ENCODE results near the gene TEP1.
A peak's percentile ranks its signal among the peaks of the same experiment; 100 is the strongest.
"Not testable (repeated sequence)": the region's sequence is repeated elsewhere in the genome, so short reads cannot be mapped to it uniquely, and the experiment has no call there.

Gene TEP1

GRCh38 chr14:20412876-20413743 is at the start of gene TEP1:
Gene TEP1 (minus strand): TSS chr14:20413501. CDS start chr14:20408439, 5,062 bp downstream.
- DNase-seq: peak; percentile 81

- peak; percentile 99 for DNase-seq
Observed at GRCh38 chr14:20461225-20462141, 48.2 kb upstream of the TEP1 start, which contains the start of gene PIP4P1. Gene PIP4P1 (minus strand): TSS chr14:20461434. CDS start chr14:20461325, 109 bp downstream.

- peak; percentile 75 for DNase-seq
Observed at GRCh38 chr14:20460458-20461224, 47.3 kb upstream of the TEP1 start.

DNA sequence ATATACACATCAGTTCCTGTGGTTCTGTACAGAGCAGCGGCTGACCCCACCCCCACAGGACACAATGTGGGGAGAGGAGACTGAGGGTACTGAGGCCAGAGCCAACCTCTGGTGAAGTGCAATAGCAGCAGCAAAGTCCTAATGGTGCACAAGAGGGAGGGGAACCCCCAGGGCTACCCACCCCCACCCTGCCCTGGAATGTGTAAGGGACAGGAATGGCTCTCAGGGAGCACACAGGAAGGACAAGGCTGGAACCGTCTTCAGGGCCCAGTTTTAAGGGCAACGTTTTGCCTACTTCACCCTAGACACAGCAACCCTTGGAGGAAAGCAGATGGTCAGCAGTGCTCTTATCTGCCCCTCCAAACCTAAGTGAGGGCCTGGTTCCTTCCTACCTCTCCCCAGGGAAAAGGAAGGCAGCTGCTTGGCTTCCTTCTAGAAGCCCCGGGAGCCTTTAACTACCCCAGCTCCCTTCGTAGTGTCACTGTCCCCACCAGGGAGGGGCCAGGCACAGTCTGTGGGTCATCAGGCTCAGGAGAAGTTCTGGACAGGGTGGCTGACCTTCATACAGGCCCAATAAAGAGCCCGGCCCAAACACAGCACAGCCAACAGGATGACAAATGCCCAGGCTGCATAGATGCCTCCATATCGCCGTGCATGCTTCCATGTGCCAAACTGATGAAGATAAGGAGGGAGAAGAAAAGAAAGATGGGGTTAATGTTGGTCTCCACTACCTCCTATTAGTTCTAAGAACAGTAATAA is 44.9 kb upstream of the TEP1 start:
- no peak for DNase-seq

DNA sequence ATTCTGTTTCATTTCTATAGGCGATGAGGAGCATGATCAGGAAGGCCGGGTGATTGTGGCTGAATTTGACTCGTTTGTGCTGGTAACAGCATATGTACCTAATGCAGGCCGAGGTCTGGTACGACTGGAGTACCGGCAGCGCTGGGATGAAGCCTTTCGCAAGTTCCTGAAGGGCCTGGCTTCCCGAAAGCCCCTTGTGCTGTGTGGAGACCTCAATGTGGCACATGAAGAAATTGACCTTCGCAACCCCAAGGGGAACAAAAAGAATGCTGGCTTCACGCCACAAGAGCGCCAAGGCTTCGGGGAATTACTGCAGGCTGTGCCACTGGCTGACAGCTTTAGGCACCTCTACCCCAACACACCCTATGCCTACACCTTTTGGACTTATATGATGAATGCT is 43.7 kb upstream of the TEP1 start:
- no peak for DNase-seq

DNA sequence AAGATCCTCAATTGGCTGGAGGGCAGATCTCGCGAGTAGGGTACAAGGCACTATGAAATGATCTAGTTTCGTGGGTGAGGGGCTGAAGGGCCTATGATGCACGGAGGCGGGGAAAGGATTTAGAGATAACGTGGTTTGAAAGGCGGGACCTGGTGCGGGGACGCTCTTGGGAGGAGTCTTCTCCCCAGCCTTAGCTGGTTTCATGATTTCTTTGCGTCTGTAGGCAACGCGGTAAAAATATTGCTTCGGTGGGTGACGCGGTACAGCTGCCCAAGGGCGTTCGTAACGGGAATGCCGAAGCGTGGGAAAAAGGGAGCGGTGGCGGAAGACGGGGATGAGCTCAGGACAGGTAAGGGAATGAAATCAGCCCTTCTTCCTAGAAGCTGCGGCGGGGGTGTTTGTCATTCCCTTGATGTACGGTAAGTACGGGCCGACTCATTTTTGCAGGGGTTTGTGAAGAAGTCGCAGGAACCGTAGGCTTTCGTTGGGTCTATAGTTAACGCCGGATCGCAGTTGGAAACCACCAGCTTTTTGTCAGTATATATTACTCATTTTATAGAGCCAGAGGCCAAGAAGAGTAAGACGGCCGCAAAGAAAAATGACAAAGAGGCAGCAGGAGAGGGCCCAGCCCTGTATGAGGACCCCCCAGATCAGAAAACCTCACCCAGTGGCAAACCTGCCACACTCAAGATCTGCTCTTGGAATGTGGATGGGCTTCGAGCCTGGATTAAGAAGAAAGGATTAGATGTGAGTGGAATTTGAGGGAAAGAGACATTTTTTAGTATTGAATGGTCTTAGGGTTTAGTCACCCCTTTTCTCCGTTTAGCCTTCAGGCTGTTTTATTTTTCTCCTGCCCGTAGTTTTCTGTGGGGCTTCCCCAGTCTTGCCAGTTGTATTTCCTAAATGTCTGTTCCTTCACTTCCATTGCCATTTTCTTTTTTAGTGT is 42.3 kb upstream of the TEP1 start:
- peak; percentile 78 for DNase-seq

- DNase-seq: peak; percentile 98
Observed at GRCh38 chr14:20454516-20455354, 41.4 kb upstream of the TEP1 start, which contains the start of the genes APEX1 and OSGEP. Gene APEX1 (plus strand): TSS chr14:20455226. CDS start chr14:20455646, 420 bp downstream. Gene OSGEP (minus strand): TSS chr14:20454812. CDS start chr14:20454683, 129 bp downstream.

GRCh38 chr14:20452831-20453230 is 39.5 kb upstream of the TEP1 start:
- not testable (repeated sequence) for DNase-seq

DNA sequence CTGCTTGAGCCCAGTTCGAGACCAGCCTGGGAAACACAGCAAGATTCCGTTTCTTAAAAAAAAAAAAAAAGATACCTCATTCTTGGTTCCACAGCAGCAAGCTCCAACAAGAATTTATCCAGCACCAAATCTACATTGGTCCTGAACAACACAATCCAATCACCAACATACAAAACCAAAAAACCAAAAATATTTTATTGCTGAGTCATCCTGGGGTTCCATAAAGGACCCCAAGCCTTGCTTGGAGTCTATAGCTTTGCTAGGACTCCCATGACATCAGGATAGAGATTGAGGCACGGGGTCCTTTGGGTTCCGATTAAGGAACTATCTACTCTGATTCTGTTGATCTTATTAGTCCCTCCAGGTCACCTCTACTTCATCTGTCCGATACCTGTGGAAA is 33.6 kb upstream of the TEP1 start:
- DNase-seq: no peak

- DNase-seq: not testable (repeated sequence)
Observed at GRCh38 chr14:20443650-20444049, 30.3 kb upstream of the TEP1 start.

DNA sequence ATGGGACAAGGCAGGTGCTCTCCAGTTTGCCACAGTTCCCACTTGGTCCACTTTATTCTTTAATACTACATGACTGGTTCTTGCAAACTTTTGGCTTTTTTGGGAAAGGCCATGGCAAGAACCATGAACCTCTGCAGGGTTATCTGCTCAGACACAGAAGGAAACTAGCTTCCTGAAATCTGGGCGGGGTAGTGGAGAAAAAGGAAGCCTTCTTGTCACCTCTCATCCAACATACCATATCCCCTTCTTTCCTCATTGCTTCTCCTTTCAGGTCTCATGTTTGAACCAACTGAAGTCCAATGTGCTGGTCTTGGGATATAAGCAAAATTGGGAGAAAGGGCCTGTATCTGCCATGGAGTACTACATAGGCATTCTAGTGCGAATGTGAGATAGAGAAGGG is 28.2 kb upstream of the TEP1 start:
- DNase-seq: no peak

GRCh38 chr14:20440882-20441281 is 27.6 kb upstream of the TEP1 start:
- DNase-seq: peak; percentile 52

DNA sequence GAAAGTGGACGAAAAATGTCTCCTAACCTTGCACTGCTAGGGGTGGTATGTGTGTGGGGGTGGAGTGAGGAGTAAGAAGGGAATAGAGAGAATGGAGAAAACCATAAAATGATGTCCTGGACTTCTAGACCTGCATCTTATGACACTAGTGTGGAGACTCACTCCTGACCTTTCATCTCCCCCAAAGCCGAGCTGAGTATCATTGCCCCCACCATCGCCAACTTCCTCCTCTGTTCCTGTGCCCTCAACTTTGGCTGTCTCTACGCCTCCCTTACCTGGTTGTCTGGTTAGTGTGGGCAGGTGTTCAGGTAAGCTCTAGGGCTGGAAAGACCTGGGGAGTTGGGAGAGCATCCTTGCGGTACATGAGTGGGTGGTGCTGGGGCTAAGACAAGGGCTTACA is 27.2 kb upstream of the TEP1 start:
- no peak for DNase-seq

GRCh38 chr14:20438664-20439063 is 25.4 kb upstream of the TEP1 start:
- DNase-seq: no peak

DNA sequence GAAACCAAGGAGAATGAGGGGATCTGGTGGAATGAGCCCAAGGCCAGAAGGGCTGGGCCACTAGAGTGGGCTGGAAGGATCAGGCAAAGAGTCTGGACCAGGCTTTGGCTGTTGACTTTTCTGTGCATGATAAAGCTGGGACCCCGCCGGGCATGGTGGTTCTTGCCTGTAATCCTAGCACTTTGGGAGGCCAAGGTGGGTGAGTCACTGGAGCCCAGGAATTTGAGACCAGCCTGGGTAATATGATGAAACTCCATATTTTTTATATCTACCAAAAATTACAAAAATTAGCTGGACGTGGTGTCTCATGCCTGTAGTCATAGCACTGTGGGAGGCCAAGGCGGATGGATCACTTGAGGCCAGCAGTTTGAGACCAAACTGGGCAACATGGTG is 23.1 kb upstream of the TEP1 start:
- no peak for DNase-seq

DNA sequence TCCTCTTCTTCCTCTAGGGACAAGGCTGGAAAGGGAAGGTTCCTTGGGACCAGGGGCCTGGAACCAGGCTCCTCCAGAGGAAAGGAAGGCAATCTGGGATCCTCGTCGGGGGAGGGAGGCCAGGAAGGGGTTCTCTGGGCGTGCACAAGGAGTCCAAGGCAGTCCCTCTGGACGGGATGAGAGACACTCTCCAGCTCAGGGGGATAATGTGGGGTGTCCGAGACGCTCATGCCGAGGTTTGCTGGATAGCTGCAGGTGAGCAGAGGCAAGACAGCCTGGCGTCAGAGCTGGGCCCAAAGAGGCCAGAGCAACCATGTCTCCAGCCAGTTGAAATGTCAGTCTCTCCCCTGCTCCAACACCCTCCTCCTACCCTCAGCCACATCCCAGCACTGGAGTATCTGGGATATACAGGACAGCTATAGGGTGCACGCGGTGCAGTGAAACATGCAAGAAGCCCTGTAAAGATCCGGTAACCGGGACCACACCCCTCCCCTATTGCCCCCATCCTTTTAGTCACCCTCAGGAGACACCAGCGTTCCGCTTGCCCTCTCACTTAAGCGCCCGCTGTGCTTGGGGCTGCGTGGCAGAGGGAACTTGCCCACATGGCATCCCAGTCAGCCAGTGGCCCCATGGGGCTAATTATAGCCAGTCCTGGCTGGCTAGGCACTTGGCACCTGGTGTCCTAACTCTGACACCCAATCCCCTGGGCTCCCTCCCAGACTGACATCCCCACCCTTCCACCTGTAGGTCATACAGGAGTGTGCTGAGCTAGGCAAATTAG is 22.5 kb upstream of the TEP1 start, which contains the start of gene KLHL33:
TSS of gene KLHL33 (minus strand) at position 585 of the 781 bp plus-strand sequence. CDS start at position 230, 355 bp downstream.
- DNase-seq: no peak

- no peak for DNase-seq
Observed at GRCh38 chr14:20434701-20435581, 21.6 kb upstream of the TEP1 start.

Data from CD4-positive, alpha-beta T cell treated with Interleukin-6 for 4 hours (primary cell).